Measurements from ENCODE around the gene MFGE8. TPM values are rescaled to one million over a fixed set of nuclear protein-coding genes. Genes with fewer than 3 reads are reported as not detected.

The MFGE8 gene
- total RNA-seq = 195 and 209 TPM in 2 replicates

DNA sequence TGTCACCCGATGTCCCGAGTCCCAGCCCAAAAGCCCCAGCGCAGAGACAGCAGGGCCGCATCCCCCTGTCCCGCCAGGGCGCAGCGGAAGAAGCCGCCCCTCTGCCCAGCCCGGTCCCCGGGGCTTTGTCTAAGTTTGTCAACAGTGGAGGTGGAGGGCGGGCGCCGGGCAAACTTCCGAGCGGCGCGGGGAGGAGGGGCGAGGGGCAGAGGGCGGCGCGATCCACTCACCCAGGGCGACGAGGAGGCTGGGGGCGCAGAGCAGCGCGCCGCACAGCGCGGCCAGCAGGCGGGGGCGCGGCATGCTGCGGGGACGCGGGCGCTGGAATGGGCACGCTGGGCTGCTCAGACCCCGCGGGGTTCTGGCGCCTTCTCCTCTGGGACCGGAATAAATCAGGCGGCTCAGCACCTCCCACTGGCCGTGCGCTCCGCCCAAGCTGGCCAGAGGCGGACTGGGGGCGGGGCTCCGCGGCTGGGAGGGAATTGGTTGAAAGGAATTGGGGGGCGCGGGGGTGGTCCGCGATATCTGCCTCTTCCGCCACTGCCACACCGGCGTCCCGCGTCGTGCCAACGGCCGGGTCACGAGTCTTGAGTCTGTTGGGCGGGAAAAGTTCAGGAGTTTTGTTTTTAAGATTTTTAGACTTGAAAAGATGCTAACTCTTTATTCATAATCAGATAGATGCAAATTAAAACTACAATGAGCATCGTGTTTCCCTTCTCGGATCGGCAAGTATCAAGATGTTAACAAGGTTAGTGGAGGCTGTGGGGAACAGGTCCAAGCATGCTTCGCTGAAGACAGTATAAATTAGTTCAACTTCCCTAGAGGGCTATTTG is at the start of gene MFGE8:
TSS of gene MFGE8 (minus strand) at position 363 of the 833 bp plus-strand sequence. CDS start at position 303, 60 bp downstream.
- peak within 1 kb of the TSS; percentile 96 for H3K27ac ChIP-seq (ENCODE audit: low read depth, low read length)
- H3K79me2 ChIP-seq (ENCODE audit: insufficient read depth, low read length) = peaks cover 46% of the 10 kb centered on the region
- H2AFZ ChIP-seq (ENCODE audit: low read length) = peak within 1 kb of the TSS; percentile 86
- peaks cover 27% of the 10 kb centered on the region for H4K20me1 ChIP-seq (ENCODE audit: insufficient read depth, low read length)
- H3K36me3 ChIP-seq (ENCODE audit: insufficient read depth, low read length) = peaks cover 27% of the 10 kb centered on the region
- peaks cover 42% of the 10 kb centered on the region for H3K4me1 ChIP-seq (ENCODE audit: insufficient read depth, low read length)
- H3K4me3 ChIP-seq (ENCODE audit: insufficient read depth, low read length) = peak within 1 kb of the TSS; percentile 96
- DNase-seq (ENCODE audit: insufficient read length, low spot score, missing footprints) = peak; percentile 96
- peak within 1 kb of the TSS; percentile 99 for H3K4me2 ChIP-seq (ENCODE audit: insufficient read depth, low read length)
- H3K27me3 ChIP-seq (ENCODE audit: insufficient read depth, low read length) = no peaks in the 10 kb centered on the region
- TF ChIP-seq, protein P1, sequence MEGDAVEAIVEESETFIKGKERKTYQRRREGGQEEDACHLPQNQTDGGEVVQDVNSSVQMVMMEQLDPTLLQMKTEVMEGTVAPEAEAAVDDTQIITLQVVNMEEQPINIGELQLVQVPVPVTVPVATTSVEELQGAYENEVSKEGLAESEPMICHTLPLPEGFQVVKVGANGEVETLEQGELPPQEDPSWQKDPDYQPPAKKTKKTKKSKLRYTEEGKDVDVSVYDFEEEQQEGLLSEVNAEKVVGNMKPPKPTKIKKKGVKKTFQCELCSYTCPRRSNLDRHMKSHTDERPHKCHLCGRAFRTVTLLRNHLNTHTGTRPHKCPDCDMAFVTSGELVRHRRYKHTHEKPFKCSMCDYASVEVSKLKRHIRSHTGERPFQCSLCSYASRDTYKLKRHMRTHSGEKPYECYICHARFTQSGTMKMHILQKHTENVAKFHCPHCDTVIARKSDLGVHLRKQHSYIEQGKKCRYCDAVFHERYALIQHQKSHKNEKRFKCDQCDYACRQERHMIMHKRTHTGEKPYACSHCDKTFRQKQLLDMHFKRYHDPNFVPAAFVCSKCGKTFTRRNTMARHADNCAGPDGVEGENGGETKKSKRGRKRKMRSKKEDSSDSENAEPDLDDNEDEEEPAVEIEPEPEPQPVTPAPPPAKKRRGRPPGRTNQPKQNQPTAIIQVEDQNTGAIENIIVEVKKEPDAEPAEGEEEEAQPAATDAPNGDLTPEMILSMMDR (IDR thresholded peaks at IDR 0.05; ENCODE audit: extremely low read depth, low read depth, low read length) = no peak
- H3K9me3 ChIP-seq (ENCODE audit: low read depth, low read length) = no peaks in the 10 kb centered on the region

DNA sequence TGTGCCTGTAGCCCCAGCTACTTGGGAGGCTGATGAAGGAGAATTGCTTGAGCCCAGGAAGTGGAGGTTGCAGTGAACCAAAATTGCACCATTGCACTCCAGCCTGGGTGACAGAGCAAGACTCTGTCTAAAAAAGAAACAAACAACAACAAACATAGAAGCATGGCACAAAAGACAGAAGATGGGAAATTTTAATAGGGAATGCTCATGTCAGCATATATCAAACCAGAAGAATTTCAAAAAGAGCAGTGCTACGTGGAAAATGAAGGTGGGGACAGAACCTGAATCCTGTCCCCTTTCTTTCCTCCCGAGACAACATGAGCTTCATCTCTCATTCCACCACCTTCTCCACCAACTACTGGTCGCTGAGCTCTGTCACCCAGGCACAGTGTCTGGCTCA is 46.3 kb upstream of the MFGE8 start:
- no peaks in the 10 kb centered on the region for H3K9me3 ChIP-seq (ENCODE audit: low read depth, low read length)
- no peak overlapping the region for H2AFZ ChIP-seq (ENCODE audit: low read length)
- TF ChIP-seq, protein P1 (IDR thresholded peaks at IDR 0.05; ENCODE audit: extremely low read depth, low read depth, low read length) = no peak
- no peaks in the 10 kb centered on the region for H4K20me1 ChIP-seq (ENCODE audit: insufficient read depth, low read length)
- H3K27ac ChIP-seq (ENCODE audit: low read depth, low read length) = no peak overlapping the region
- H3K79me2 ChIP-seq (ENCODE audit: insufficient read depth, low read length) = no peaks in the 10 kb centered on the region
- H3K4me1 ChIP-seq (ENCODE audit: insufficient read depth, low read length) = peaks cover 5% of the 10 kb centered on the region
- H3K4me3 ChIP-seq (ENCODE audit: insufficient read depth, low read length) = no peak overlapping the region
- no peak overlapping the region for H3K4me2 ChIP-seq (ENCODE audit: insufficient read depth, low read length)
- no peak for DNase-seq (ENCODE audit: insufficient read length, low spot score, missing footprints)
- H3K36me3 ChIP-seq (ENCODE audit: insufficient read depth, low read length) = no peaks in the 10 kb centered on the region
- H3K27me3 ChIP-seq (ENCODE audit: insufficient read depth, low read length) = peaks cover 6% of the 10 kb centered on the region

DNA sequence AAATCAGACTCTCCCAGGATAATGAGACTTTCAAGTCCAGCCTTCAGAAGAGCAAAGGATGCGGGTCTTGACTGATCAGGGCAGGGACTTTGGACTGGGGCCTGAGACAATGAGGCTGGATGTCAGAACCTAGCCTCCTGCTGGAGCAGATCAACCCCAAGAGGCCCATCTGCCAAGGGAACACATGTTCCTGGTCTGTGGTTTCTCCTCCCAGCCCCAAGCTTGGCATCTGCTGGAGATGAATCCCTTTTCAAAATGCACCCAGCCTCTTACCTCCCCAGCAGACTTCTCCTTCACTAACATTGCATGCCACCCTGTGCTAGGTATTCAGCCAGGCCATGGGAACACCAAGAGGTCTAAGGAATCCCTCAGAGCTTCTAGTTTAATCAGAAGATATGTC is 43.7 kb upstream of the MFGE8 start:
- no peak for DNase-seq (ENCODE audit: insufficient read length, low spot score, missing footprints)
- peaks cover 8% of the 10 kb centered on the region for H3K4me1 ChIP-seq (ENCODE audit: insufficient read depth, low read length)
- H3K9me3 ChIP-seq (ENCODE audit: low read depth, low read length) = no peaks in the 10 kb centered on the region
- TF ChIP-seq, protein P1 (IDR thresholded peaks at IDR 0.05; ENCODE audit: extremely low read depth, low read depth, low read length) = no peak
- H3K36me3 ChIP-seq (ENCODE audit: insufficient read depth, low read length) = no peaks in the 10 kb centered on the region
- H3K27ac ChIP-seq (ENCODE audit: low read depth, low read length) = no peak overlapping the region
- H3K4me3 ChIP-seq (ENCODE audit: insufficient read depth, low read length) = no peak overlapping the region
- H3K79me2 ChIP-seq (ENCODE audit: insufficient read depth, low read length) = no peaks in the 10 kb centered on the region
- no peak overlapping the region for H3K4me2 ChIP-seq (ENCODE audit: insufficient read depth, low read length)
- no peak overlapping the region for H2AFZ ChIP-seq (ENCODE audit: low read length)
- H3K27me3 ChIP-seq (ENCODE audit: insufficient read depth, low read length) = peaks cover 6% of the 10 kb centered on the region
- H4K20me1 ChIP-seq (ENCODE audit: insufficient read depth, low read length) = no peaks in the 10 kb centered on the region

DNA sequence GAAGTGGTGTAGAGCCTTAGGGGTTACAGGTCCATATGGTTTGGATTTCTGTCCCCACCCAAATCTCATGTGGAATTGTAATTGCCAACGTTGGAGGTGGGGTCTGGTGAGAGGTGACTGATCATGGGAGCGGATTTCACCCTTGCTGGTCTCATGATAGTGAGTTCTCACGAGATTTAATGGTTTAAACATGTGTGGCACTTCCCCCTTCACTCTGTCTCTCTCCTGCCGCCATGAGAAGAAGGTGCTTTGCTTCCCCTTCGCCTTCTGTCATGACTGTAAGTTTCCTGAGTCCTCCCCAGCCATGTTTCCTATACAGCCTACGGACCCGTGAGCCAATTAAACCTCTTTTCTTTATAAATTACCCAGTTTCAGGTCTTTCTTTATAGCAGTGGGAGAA is 43.1 kb upstream of the MFGE8 start:
- no peaks in the 10 kb centered on the region for H3K9me3 ChIP-seq (ENCODE audit: low read depth, low read length)
- H3K36me3 ChIP-seq (ENCODE audit: insufficient read depth, low read length) = no peaks in the 10 kb centered on the region
- no peak for DNase-seq (ENCODE audit: insufficient read length, low spot score, missing footprints)
- H4K20me1 ChIP-seq (ENCODE audit: insufficient read depth, low read length) = no peaks in the 10 kb centered on the region
- no peak overlapping the region for H3K4me3 ChIP-seq (ENCODE audit: insufficient read depth, low read length)
- H2AFZ ChIP-seq (ENCODE audit: low read length) = no peak overlapping the region
- no peak overlapping the region for H3K4me2 ChIP-seq (ENCODE audit: insufficient read depth, low read length)
- TF ChIP-seq, protein P1 (IDR thresholded peaks at IDR 0.05; ENCODE audit: extremely low read depth, low read depth, low read length) = no peak
- no peak overlapping the region for H3K27ac ChIP-seq (ENCODE audit: low read depth, low read length)
- H3K79me2 ChIP-seq (ENCODE audit: insufficient read depth, low read length) = no peaks in the 10 kb centered on the region
- H3K27me3 ChIP-seq (ENCODE audit: insufficient read depth, low read length) = peaks cover 6% of the 10 kb centered on the region
- peaks cover 8% of the 10 kb centered on the region for H3K4me1 ChIP-seq (ENCODE audit: insufficient read depth, low read length)

Data from osteoblast (primary cell).